Esophagus squamous epithelium (tissue), 5 donors: ENCODE results near the gene CAND2. TPM values are rescaled to one million over a fixed set of nuclear protein-coding genes. Genes with fewer than 3 reads are reported as not detected.

ENCODE experiments used
- DNase-seq: peaks from one replicate; lab custom pipeline; 2025; lab: John Stamatoyannopoulos, UW
- H3K27ac ChIP-seq, 4 donors: fragments of 200-600 bp; sonication (generic); one replicate each; pipeline ENCODE4 v1.5.1; 2016 to 2019; ENCODE audit warnings: mild to moderate bottlenecking in 1 of 4
- H3K27me3 ChIP-seq, 4 donors: fragments of 200-600 bp; sonication (generic); 1 replicate in 3 of 4; 2 replicates in 1 of 4; pipeline versions ENCODE4 v1.5.1 to v1.6.0; 2017 to 2021; ENCODE audit warnings: antibody characterized with exemption in 1 of 4
- H3K36me3 ChIP-seq, 3 donors: fragments of 200-600 bp; sonication (generic); one replicate each; pipeline ENCODE4 v1.5.1; 2016 to 2019
- H3K4me1 ChIP-seq, 3 donors: fragments of 200-600 bp; sonication (generic); one replicate each; pipeline ENCODE4 v1.5.1; 2017 to 2019
- H3K4me3 ChIP-seq, 4 donors: fragments of 200-600 bp; sonication (generic); 1 replicate in 3 of 4; 2 replicates in 1 of 4; pipeline ENCODE4 v1.5.1; 2016 to 2019; ENCODE audit warnings: mild to moderate bottlenecking in 2 of 4, moderate library complexity in 1 of 4
- H3K9me3 ChIP-seq, 3 donors: fragments of 200-600 bp; sonication (generic); one replicate each; pipeline ENCODE4 v1.5.1; 2016 to 2019
- CTCF ChIP-seq, 6 experiments: fragments of 450-650 bp in 4 of 6; fragments of 200-600 bp in 2 of 6; sonication (generic) in 2 of 6; IDR thresholded peaks; one replicate each; pipeline ENCODE4 v1.5.1; 2016 to 2019; ENCODE audit warnings: antibody characterized with exemption in 6 of 6, mild to moderate bottlenecking in 4 of 6, moderate library complexity in 4 of 6
- POLR2A ChIP-seq, 4 donors: fragments of 450-650 bp; IDR thresholded peaks; one replicate each; pipeline ENCODE4 v1.6.1; 2017; ENCODE audit warnings: antibody characterized with exemption in 4 of 4, mild to moderate bottlenecking in 4 of 4, moderate library complexity in 3 of 4
- whole genome bisulfite sequencing, 2 donors: methylation state at CpG; one replicate each; pipeline ENCODE4 v1.1.5; 2018; 5-methylcytosine and 5-hydroxymethylcytosine counted together
- intact Hi-C: fragments of 100-400 bp; cut with DNase I; formaldehyde crosslinking; loops from one replicate; pipeline ENCODE4 v1.15.0; 2022
- total RNA-seq, 4 donors: library from RNA; depleted of rRNA; stranded (reverse); fragments of >200 nt; gene quantifications; one replicate each; pipeline ENCODE4 v1.1.0, GENCODE V29; 2016
- donor health status: DM: yes; HTN: yes; CAD: no.

The CAND2 gene
- total RNA-seq, 4 donors from 2014 or later: 0.61 to 1.7 (median 0.91) TPM

GRCh38 chr3:12769761-12770160 lies 26.7 kb upstream of the CAND2 start:
- no peak overlapping the region for H3K4me3 ChIP-seq
- no peaks in the 10 kb centered on the region for H3K4me1 ChIP-seq
- WGBS, 2 donors: 65 to 75% methylated on average over 2 of the region's 2 CpGs
- no peaks in the 10 kb centered on the region for H3K9me3 ChIP-seq
- DNase-seq: no peak
- no peak overlapping the region for H3K27ac ChIP-seq
- TF ChIP-seq POLR2A (IDR thresholded peaks at IDR 0.05): no peak
- no peak for TF ChIP-seq CTCF (IDR thresholded peaks at IDR 0.05)
- no peaks in the 10 kb centered on the region for H3K27me3 ChIP-seq
- no peaks in the 10 kb centered on the region for H3K36me3 ChIP-seq
- intact Hi-C loops: no loop called here

DNA sequence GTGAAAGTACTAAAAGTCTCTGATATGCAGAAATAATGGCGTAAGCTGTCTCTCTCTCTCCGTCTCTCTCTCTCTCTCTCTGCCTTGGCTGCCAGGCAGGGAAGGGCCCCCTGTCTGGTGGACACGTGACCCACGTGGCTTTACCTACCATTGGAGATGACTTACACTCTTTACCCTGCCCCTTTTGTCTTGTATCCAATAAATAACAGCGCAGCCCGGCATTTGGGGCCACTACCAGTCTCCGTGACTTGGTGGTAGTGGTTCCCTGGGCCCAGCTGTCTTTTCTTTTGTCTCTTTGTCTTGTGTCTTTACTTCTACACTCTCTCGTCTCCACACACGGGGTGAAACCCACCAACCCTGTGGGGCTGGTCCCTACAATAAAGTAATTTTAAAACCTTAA lies 25.2 kb upstream of the CAND2 start:
- Histone ChIP-seq H3K9me3 (no peaks in the 10 kb centered on the region), H3K4me3 (no peak overlapping the region), H3K27me3 (no peaks in the 10 kb centered on the region), H3K27ac (no peak overlapping the region), H3K4me1 (no peaks in the 10 kb centered on the region), H3K36me3 (no peaks in the 10 kb centered on the region)
- no peak for TF ChIP-seq CTCF (IDR thresholded peaks at IDR 0.05)
- no peak for TF ChIP-seq POLR2A (IDR thresholded peaks at IDR 0.05)
- intact Hi-C loops: no loop called here
- 85 to 86% methylated on average over 9 of the region's 9 CpGs for WGBS, 2 donors
- no peak for DNase-seq

DNA sequence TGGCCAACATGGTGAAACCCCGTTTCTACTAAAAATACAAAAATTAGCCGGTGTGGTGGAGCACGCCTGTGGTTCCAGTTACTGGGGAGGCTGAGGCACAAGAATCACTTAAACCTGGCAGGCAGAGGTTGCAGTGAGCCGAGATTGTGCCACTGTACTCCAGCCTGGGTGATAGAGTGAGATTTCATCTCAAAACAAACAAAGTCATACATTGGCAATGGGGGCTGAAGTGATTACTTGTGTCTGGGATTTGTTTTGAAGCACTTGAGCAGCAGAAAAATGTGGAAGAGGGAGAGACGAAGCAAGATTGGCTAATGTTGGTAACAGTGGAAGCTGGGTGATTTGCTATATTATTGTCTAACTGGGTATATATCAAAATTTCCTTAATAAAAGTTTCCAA lies 24.0 kb upstream of the CAND2 start:
- Histone ChIP-seq H3K4me3 (no peak overlapping the region), H3K4me1 (no peaks in the 10 kb centered on the region), H3K9me3 (no peaks in the 10 kb centered on the region), H3K36me3 (no peaks in the 10 kb centered on the region), H3K27ac (no peak overlapping the region), H3K27me3 (no peaks in the 10 kb centered on the region)
- intact Hi-C loops: no loop called here
- WGBS, 2 donors: 74 to 88% methylated on average over 5 of the region's 5 CpGs
- no peak for DNase-seq
- TF ChIP-seq CTCF (IDR thresholded peaks at IDR 0.05) (no peak), POLR2A (IDR thresholded peaks at IDR 0.05) (no peak)

GRCh38 chr3:12773030-12773709 lies 23.3 kb upstream of the CAND2 start:
- H3K27ac ChIP-seq: no peak overlapping the region
- no peaks in the 10 kb centered on the region for H3K4me1 ChIP-seq
- intact Hi-C loops: no loop called here
- H3K4me3 ChIP-seq: no peak overlapping the region
- DNase-seq: no peak
- no peaks in the 10 kb centered on the region for H3K9me3 ChIP-seq
- TF ChIP-seq CTCF (IDR thresholded peaks at IDR 0.05): no peak
- TF ChIP-seq POLR2A (IDR thresholded peaks at IDR 0.05): no peak
- H3K27me3 ChIP-seq: no peaks in the 10 kb centered on the region
- no peaks in the 10 kb centered on the region for H3K36me3 ChIP-seq
- WGBS, 2 donors: 48 to 59% methylated on average over 2 of the region's 2 CpGs

DNA sequence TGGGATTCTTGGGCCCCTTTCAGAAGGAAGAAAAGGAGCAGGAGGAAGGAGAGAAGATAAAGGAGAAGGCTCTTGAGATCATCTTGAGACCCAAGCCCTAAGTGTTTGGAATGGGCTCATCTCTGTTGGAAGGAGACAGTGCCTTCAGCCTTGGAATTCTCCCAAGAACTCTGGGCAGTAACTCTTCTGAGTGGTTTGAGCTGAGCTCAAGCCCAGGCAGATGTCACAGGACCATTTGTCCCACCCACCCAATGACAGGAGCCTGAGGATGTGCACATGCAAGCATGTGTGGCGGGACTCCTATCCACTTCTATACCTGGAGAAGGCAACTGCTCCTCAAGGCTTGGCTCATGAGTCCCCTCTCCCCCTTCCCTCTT lies 22.8 kb upstream of the CAND2 start:
- 100% methylated on average over 1 of the region's 1 CpG for WGBS, 2 donors
- Histone ChIP-seq H3K27ac (no peak overlapping the region), H3K4me3 (no peak overlapping the region), H3K4me1 (no peaks in the 10 kb centered on the region), H3K27me3 (no peaks in the 10 kb centered on the region), H3K9me3 (no peaks in the 10 kb centered on the region), H3K36me3 (no peaks in the 10 kb centered on the region)
- intact Hi-C loops: no loop called here
- no peak for DNase-seq
- TF ChIP-seq POLR2A (IDR thresholded peaks at IDR 0.05): no peak
- no peak for TF ChIP-seq CTCF (IDR thresholded peaks at IDR 0.05)
